Activated T-cell treated with anti-CD3 and anti-CD28 coated beads, Interleukin-2, amount 50 U/mL, for 4 hours (primary cell): ENCODE data around the gene SEC16A. TPM values are rescaled to one million over a fixed set of nuclear protein-coding genes. Genes with fewer than 3 reads are reported as not detected.

ENCODE experiments used
- ATAC-seq, 2 donors: fragments of 200-7000 bp; cut with Tn5 transposase; one replicate each; pipeline ENCODE4 v1.10.0; 2021
- DNase-seq: peaks from one replicate; pipeline ENCODE4 v3.0.0-alpha.2; 2020
- H3K27me3 Mint-ChIP-seq: one replicate; pipeline ENCODE4 v1.8.0; 2021; ENCODE audit warnings: low read depth, mixed read lengths
- H3K36me3 Mint-ChIP-seq: one replicate; pipeline ENCODE4 v1.8.0; 2022; ENCODE audit warnings: mixed read lengths; ENCODE audit not compliant: insufficient read depth
- H3K4me1 Mint-ChIP-seq: one replicate; pipeline ENCODE4 v1.8.0; 2021; ENCODE audit warnings: low read depth, mixed read lengths
- H3K4me3 Mint-ChIP-seq: one replicate; pipeline ENCODE4 v1.8.0; 2021; ENCODE audit warnings: mild to moderate bottlenecking, moderate library complexity, mixed read lengths
- H3K9me3 Mint-ChIP-seq: one replicate; pipeline ENCODE4 v1.8.0; 2021; ENCODE audit warnings: mixed read lengths
- total RNA-seq, 3 donors: library from RNA; stranded (reverse); gene quantifications; one replicate each; pipeline ENCODE4 v1.2.1, GENCODE V29; 2021

The SEC16A gene
- total RNA-seq, 3 donors from 2014 or later, result 76.6 to 84.0 (median 78.9) TPM

- H3K36me3 Mint-ChIP-seq, result peaks cover 7% of the 10 kb centered on the region
- no peaks in the 10 kb centered on the region for H3K9me3 Mint-ChIP-seq
- H3K27me3 Mint-ChIP-seq, result no peaks in the 10 kb centered on the region
- DNase-seq (no peak), ATAC-seq (peak; percentile 72 to 74)
- no peak overlapping the region for H3K4me3 Mint-ChIP-seq
- H3K4me1 Mint-ChIP-seq, result no peaks in the 10 kb centered on the region
These were observed 29.8 kb upstream of the SEC16A start for GRCh38 chr9:136512651-136513071.

GRCh38 chr9:136511670-136512592, 29.1 kb upstream of the SEC16A start:
- peaks cover 7% of the 10 kb centered on the region for H3K36me3 Mint-ChIP-seq
- no peaks in the 10 kb centered on the region for H3K9me3 Mint-ChIP-seq
- no peak for DNase-seq
- no peaks in the 10 kb centered on the region for H3K4me1 Mint-ChIP-seq
- H3K27me3 Mint-ChIP-seq, result no peaks in the 10 kb centered on the region
- no peak overlapping the region for H3K4me3 Mint-ChIP-seq
- ATAC-seq, result no peak

GRCh38 chr9:136511144-136511669, 28.4 kb upstream of the SEC16A start:
- no peaks in the 10 kb centered on the region for H3K27me3 Mint-ChIP-seq
- no peak for ATAC-seq
- H3K4me3 Mint-ChIP-seq, result no peak overlapping the region
- H3K4me1 Mint-ChIP-seq, result no peaks in the 10 kb centered on the region
- DNase-seq, result no peak
- peaks cover 3% of the 10 kb centered on the region for H3K36me3 Mint-ChIP-seq
- H3K9me3 Mint-ChIP-seq, result no peaks in the 10 kb centered on the region

GRCh38 chr9:136510561-136510960, 27.7 kb upstream of the SEC16A start:
- DNase-seq (no peak), ATAC-seq (no peak)
- no peaks in the 10 kb centered on the region for H3K9me3 Mint-ChIP-seq
- H3K4me1 Mint-ChIP-seq, result no peaks in the 10 kb centered on the region
- peaks cover 7% of the 10 kb centered on the region for H3K36me3 Mint-ChIP-seq
- no peak overlapping the region for H3K4me3 Mint-ChIP-seq
- H3K27me3 Mint-ChIP-seq, result no peaks in the 10 kb centered on the region

GRCh38 chr9:136509549-136509948, 26.7 kb upstream of the SEC16A start:
- DNase-seq (no peak), ATAC-seq (no peak)
- Mint-ChIP-seq H3K4me1 (no peaks in the 10 kb centered on the region), H3K9me3 (no peaks in the 10 kb centered on the region), H3K4me3 (no peak overlapping the region), H3K36me3 (peaks cover 7% of the 10 kb centered on the region), H3K27me3 (no peaks in the 10 kb centered on the region)

- no peaks in the 10 kb centered on the region for H3K27me3 Mint-ChIP-seq
- no peak for ATAC-seq
These were observed 26.1 kb upstream of the SEC16A start for GRCh38 chr9:136508729-136509500.

GRCh38 chr9:136507992-136508375, 25.1 kb upstream of the SEC16A start:
- no peak for DNase-seq
- H3K9me3 Mint-ChIP-seq, result no peaks in the 10 kb centered on the region
- peaks cover 7% of the 10 kb centered on the region for H3K36me3 Mint-ChIP-seq
- no peak overlapping the region for H3K4me3 Mint-ChIP-seq
- H3K27me3 Mint-ChIP-seq, result no peaks in the 10 kb centered on the region
- ATAC-seq, result no peak
- no peaks in the 10 kb centered on the region for H3K4me1 Mint-ChIP-seq

More at GRCh38 chr9:136508729-136509500, 26.1 kb upstream of the SEC16A start:
- no peak for DNase-seq
- Mint-ChIP-seq H3K4me1 (no peaks in the 10 kb centered on the region), H3K4me3 (no peak overlapping the region), H3K9me3 (no peaks in the 10 kb centered on the region), H3K36me3 (peaks cover 7% of the 10 kb centered on the region)

- no peak for DNase-seq
- Mint-ChIP-seq H3K9me3 (no peaks in the 10 kb centered on the region), H3K36me3 (peaks cover 10% of the 10 kb centered on the region), H3K27me3 (no peaks in the 10 kb centered on the region), H3K4me3 (no peak overlapping the region), H3K4me1 (no peaks in the 10 kb centered on the region)
- ATAC-seq, result no peak
These were observed 24.6 kb upstream of the SEC16A start for GRCh38 chr9:136507221-136507991.

GRCh38 chr9:136506425-136506824, 23.6 kb upstream of the SEC16A start:
- ATAC-seq, result no peak
- Mint-ChIP-seq H3K27me3 (no peaks in the 10 kb centered on the region), H3K4me3 (no peak overlapping the region), H3K9me3 (no peaks in the 10 kb centered on the region), H3K4me1 (no peaks in the 10 kb centered on the region), H3K36me3 (peaks cover 7% of the 10 kb centered on the region)
- DNase-seq, result no peak

- no peaks in the 10 kb centered on the region for H3K9me3 Mint-ChIP-seq
- H3K27me3 Mint-ChIP-seq, result no peaks in the 10 kb centered on the region
These were observed 22.9 kb upstream of the SEC16A start for GRCh38 chr9:136505406-136506403.

GRCh38 chr9:136504512-136505348, 21.9 kb upstream of the SEC16A start:
- Mint-ChIP-seq H3K9me3 (no peaks in the 10 kb centered on the region), H3K4me3 (no peak overlapping the region), H3K4me1 (no peaks in the 10 kb centered on the region), H3K36me3 (peaks cover 10% of the 10 kb centered on the region), H3K27me3 (no peaks in the 10 kb centered on the region)
- DNase-seq, result no peak
- no peak for ATAC-seq

More at GRCh38 chr9:136505406-136506403, 22.9 kb upstream of the SEC16A start:
- Mint-ChIP-seq H3K36me3 (peaks cover 9% of the 10 kb centered on the region), H3K4me1 (no peaks in the 10 kb centered on the region), H3K4me3 (no peak overlapping the region)
- DNase-seq, result no peak
- no peak for ATAC-seq

- Mint-ChIP-seq H3K27me3 (no peaks in the 10 kb centered on the region), H3K36me3 (peaks cover 14% of the 10 kb centered on the region), H3K9me3 (no peaks in the 10 kb centered on the region), H3K4me3 (no peak overlapping the region), H3K4me1 (no peaks in the 10 kb centered on the region)
- no peak for ATAC-seq
- no peak for DNase-seq
These were observed 20.2 kb upstream of the SEC16A start for GRCh38 chr9:136502940-136503550.
